Measurements from ENCODE around the gene FAM32A.

FAM32A gene

DNA sequence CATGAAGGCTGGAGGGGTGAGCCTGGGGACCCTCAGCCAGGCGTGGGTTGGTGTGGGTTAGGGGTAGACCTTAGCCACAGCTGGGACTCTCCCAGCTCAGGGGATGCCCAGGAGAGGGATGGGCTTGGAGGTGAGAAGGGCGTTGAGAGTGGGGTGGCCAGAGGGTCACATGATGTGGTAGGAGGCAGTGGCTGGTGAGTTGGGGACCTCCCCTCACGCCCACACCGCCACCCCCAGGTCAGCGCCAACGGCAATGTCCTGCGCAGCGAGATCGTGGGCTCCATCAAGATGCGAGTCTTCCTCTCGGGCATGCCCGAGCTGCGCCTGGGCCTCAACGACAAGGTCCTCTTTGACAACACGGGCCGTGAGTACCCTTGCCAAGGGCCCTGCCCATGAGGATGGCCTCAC, 41.0 kb downstream of the FAM32A start:
- no peak for DNase-seq

DNA sequence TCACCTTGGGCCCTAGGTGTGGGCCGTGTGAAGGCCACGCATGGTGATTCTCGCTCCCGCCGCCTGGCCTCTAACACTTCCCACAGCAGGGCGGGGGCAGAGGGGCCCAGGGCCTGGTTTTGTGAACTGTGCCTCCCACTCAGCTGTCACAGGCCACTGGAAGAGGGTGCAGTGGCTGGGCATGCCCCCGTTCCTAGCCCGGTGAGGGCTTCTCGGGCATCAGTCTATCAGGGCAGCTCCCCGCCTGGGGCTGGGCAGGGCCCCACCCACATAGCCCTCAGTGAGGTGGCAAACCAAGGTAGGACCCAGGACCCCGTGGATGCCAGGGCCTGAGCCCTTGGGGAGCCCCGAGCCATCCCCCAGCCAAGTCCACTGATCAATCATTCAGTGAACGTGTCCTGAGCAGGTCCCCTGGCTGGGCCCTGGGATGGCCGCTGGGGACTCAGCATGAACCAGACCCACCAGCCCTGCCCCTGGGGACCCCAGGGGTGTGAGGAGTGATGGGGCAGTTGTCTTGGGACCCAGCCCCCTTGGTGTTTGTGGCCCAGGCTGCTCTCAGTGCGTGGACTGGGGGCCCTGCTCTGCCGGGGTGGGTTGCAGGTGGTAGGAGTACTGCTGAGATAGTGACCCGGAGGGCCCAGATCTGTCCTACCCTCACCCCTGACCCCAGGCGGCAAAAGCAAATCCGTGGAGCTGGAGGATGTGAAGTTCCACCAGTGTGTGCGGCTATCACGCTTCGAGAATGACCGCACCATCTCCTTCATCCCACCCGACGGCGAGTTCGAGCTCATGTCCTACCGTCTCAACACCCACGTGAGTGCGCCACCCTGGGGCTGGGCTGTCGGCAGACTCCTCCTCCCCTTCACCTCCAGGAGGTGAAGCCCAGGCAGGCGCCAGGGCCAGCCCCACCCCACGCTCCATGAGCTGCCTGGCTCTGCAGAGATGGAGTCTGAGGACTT, 41.9 kb downstream of the FAM32A start:
- DNase-seq = no peak

DNA sequence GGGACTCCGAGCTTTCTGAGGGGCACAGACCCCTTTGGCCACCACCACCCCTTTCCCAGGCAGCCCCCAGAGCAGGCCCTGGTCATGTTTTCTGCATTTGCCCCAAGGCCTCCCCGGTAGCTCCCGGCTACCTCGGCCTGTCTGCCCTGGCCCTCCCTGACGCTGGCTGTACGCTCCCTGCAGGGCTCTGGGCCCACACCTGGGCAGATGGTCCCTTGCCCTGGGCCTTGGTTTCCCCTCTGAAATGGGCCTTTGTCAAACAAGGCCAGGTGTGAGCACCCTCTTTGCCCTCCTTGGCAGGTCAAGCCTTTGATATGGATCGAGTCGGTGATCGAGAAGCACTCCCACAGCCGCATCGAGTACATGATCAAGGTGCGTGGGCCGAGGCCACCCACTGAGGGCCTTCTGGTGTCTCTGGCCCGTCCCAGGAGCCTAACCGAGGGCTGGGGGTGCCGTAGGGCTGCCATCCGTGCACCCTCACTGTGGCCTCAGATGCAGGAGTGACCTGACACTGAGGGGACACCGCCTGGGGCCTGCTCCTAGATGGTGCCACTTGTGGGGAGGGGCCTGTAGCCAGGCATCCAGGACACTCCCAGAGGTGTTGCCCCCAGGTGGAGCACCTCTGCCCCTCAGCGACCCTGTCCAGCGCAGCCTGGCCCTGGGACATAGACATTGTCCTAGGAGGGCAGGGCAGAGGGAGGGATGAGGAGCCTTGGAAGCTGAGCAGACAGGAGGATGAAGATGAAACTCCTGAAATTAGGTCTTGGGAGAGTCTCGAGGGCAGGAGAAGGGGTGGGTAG, 42.8 kb downstream of the FAM32A start:
- DNase-seq = no peak

DNA sequence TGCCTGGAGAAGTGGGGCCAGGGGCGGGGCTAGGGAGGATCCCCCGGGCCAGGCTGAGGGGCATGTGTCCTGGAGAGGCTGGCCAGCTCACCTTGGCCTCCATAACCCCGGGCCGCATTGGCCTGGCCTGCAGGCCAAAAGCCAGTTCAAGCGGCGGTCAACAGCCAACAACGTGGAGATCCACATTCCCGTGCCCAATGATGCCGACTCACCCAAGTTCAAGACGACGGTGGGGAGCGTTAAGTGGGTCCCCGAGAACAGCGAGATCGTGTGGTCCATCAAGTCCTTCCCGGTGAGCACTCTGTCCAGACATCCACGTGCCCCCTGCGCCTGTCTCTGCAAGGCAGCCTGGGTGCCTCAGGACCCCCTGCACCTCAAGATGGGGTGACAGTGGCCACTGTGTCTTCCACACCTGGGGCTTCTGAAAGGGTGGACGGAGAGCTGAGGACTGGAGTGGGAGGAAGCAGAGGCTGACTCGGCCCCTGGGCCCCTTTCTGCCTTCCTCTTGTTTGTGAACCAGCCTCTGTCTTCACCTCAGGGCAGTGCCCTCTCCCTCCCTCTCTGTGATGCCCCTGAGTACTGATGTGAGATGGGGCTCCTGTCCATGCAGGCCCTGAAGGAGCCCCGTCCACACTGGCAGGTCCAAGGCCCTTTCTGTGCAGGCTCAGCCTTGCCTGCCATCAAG, 43.6 kb downstream of the FAM32A start:
- no peak for DNase-seq

DNA sequence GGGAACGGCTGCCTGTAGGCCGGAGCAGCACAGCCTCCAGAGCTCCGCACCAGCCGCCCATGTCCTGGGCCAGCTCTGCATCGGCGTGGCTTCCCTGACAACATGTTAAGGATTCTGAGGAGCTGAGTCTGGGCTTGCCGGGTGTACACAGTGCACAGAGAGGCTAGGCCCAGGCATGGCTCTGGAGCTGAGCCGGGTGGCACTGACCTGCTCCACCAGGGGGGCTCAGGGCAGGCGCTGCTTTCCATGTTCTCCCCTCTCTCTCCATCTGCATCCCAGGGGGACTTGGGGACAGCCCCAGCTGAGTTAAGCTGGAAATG, 44.1 kb downstream of the FAM32A start:
- DNase-seq = no peak

DNA sequence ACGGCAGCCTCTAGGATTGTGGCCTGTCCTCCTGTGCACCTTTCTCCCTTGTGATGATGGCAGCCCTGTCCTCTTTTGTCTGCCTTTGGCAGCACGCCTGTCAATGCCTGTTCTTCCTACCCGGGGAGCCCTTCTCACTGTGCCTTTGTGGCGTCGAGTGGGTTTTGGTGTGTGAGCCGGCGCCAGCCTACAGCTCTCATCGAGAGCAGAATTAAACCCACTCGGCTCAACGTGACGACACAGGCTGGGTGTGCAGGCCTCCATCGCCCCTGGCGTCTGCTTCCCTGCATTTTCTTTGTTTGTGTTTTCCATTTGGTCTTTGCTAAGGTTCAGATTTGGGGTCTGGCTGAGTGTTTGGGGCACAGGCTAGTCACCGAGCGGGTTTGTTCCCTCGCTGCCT, 46.9 kb downstream of the FAM32A start:
- DNase-seq = no peak

DNA sequence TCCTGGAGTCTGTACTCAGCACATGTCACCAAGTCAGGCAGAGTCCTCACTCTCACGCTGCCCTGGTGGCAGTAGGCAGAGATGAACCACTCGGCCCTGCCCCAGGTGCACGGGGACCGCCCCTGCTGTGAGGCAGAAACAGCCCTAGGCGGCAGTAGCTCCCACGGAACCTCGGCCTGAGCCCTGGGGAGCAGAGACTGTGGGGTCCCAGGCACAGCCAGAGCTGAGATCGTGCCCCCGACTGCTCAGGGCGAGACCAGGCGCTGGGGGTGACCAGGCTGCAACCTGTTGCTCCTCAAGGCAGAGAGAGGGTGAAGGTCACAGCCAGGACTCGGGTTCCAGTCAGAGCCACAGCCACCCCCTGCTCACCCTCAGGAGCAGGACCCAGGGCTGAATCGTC, 47.4 kb downstream of the FAM32A start:
- no peak for DNase-seq

DNA sequence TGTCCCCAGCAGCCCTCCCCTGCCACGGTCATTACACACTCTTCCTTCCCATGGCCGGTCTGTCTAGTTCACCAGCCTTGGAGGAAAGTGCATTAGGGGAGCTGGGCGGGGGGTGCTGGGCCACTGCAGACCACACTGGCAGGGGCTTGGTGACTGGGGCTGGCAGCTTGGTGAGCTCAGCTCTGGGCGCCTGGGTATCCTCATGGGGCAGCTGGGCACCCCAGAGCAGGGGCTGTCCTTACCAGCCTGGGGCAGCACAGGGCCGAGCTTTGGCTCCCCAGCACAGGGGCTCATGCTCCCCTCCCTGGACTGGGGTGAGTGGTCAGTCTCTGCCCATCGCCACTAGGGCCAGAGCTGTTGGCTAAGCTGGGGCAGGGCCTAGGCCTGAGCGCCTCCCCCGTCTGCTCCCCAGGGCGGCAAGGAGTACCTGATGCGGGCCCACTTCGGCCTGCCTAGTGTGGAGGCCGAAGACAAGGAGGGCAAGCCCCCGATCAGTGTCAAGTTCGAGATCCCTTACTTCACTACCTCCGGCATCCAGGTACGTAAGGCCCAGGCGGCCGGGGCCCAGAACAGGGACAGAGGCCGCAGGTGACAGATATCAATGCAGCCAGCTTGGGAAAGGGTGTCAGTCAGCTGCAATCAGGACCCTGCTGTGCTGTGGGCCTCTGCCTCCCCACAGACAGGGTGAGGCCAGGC, 48.0 kb downstream of the FAM32A start:
- DNase-seq = no peak

DNA sequence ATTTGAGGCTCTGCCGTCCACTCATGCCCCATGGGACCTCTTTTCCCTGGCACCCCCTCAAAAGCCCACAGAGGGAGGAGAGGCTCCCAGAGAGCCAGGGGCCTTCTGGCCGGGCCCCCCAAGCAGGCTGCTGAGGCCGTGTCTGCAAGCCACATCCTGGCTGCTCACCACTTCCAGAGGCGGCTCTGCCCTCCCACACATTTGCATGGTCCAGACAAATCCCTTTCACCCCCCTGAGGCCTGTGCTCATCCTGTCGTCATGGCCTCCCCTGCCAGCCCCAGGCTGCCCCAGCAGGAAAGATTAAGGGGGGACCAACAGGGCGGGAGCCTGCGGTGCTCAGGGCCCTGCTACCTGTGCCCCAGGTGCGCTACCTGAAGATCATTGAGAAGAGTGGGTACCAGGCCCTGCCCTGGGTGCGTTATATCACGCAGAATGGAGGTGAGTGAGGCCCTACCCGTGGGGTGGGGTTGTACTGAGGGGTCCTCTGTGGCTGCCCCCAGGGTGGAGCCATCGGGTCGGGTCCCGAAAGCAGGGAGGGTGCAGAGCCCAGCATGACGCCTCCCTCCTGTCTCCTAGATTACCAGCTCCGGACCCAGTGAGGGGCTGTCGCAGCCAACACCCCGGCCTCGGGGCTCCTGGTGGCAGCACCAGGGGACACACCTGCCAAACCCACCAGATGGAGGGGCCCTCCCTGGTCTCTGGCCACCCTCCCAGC, 48.8 kb downstream of the FAM32A start:
- no peak for DNase-seq

DNA sequence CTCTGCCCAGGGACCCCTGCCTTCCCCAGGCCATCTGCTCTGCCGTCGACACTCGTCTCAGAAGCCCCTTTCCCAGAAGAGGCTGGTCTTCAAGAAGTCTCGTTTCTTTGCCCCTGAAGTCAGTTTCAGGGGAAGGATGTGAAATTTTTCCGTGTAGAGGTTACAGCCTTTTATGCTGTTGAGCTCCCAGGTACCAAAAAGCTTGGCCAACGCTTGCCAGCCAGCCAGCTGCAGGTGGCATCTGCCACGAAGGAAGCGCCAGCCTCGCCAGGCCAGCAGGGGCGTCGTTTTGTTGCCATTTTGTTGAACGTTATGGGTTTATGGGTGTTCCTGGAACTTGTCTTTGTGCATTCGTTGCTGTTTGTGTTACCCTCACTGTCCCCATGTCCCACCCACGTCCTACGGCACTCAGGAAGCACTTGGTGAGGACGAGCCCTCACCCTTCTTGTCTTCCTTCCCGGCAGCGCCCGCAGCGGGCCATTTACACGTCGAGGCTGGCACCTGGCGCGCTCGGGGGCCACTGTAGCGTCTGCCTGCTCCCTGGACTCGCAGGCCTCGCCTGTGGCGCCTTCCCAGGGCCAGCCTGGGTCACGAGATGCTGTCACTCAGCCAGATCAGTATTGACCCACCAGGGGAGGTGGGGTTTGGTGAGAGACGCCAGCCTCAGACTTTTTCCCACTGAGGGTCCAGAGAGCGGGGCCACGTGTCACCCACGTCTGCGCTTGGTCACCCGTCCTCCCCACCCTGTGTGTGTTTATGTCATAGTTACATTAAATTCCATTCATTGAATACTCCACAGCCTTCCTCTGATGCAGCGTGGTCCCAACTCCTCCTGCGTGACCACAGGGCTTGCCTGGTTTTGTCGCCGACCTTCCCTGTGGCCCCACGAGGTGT, 49.6 kb downstream of the FAM32A start:
- no peak for DNase-seq

DNA sequence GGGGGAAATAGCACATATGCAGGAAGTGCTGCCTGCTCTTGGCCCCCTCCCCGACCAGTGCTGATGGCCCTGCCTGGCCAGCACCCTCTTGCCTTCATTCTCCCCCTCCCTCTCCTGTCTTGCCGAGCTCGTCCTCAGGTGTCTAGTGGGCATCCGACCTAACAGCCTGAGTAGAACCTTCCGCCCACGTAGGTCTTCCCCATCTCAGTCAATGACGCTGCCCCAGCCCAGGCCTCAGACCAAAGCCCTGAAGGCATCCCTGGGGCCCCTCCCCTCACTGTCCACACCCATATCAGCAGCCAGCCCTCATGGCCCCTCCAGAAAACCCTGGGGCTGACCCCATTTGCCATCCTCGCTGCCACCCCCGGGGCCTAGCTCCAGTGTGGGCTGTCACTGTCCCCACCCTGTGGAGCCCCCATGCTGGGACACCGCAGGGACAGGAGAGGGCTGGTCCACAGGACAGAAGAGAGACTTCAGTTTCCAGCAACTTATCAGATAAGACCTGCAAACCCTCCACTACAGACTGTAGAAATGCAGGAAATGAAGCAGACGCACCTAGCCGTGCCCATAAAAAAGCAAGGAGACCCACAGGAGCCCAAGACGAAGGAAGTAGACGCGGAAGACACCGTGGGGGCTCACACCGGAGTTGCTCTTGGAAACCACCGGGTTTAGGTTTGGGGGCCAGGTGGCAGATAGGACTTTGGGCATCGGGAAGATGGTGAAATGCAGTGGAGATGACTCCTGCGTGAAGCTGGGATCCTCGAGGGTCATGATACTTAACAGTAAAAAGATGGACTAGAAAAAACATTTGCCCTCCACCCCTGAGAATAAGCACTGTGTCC, 50.8 kb downstream of the FAM32A start:
- DNase-seq = no peak
